Measurements from ENCODE around the gene ZMIZ1.
A peak's percentile ranks its signal among the peaks of the same experiment; 100 is the strongest.

The ZMIZ1 gene

GRCh38 chr10:79118286-79119202 is 49.8 kb downstream of the ZMIZ1 start:
- Histone ChIP-seq H3K9ac (ENCODE audit: low read length) (no peak overlapping the region), H3K27me3 (ENCODE audit: control insufficient read depth in 1 of 2, insufficient read depth in 1 of 2, low read length in 2 of 2) (no peaks in the 10 kb centered on the region), H2BK120ac (ENCODE audit: low read depth, low read length) (no peak overlapping the region), H2BK15ac (ENCODE audit: low read depth, poor library complexity, severe bottlenecking) (no peak overlapping the region), H3K18ac (ENCODE audit: low read depth in 1 of 2, low read length in 2 of 2) (no peak overlapping the region), H3K79me1 (replicated peaks; ENCODE audit: low read length, poor library complexity, severe bottlenecking) (peaks cover 36% of the 10 kb centered on the region), H3K14ac (ENCODE audit: low read length in 2 of 2) (peak overlapping the region in 1 of 2 experiments; percentile 7), H2BK5ac (ENCODE audit: low read depth, low read length, poor library complexity, severe bottlenecking) (no peak overlapping the region), H2AK5ac (ENCODE audit: low read length, severe bottlenecking) (no peak overlapping the region), H3K36me3 (ENCODE audit: control insufficient read depth in 1 of 2, insufficient read depth in 2 of 2, low read depth in 1 of 2, low read length in 2 of 2) (peaks cover 69 to 70% of the 10 kb centered on the region in 2 experiments), H3K4me1 (ENCODE audit: control insufficient read depth, insufficient read depth, low read depth, low read length) (peaks cover 59% of the 10 kb centered on the region), H3K9me3 (ENCODE audit: control insufficient read depth, low read length) (no peaks in the 10 kb centered on the region), H4K8ac (ENCODE audit: low read length) (peak overlapping the region; percentile 32), H3K4me3 (ENCODE audit: insufficient read depth in 1 of 2, low read depth in 1 of 2, low read length in 2 of 2) (no peak overlapping the region), H3K23ac (ENCODE audit: low read length in 2 of 2) (no peak overlapping the region), H3K4me2 (ENCODE audit: low read length, poor library complexity, severe bottlenecking) (no peak overlapping the region), H4K91ac (ENCODE audit: low read length) (no peak overlapping the region), H2BK12ac (ENCODE audit: low read length in 2 of 2) (peak overlapping the region in 1 of 2 experiments; percentile 25), H3K4ac (ENCODE audit: low read depth in 1 of 2, low read length in 2 of 2) (no peak overlapping the region), H2AFZ (ENCODE audit: low read depth, low read length) (no peak overlapping the region), H3K27ac (ENCODE audit: low read length, poor library complexity, severe bottlenecking) (no peak overlapping the region)
- DNase-seq: no peak
- WGBS: 93% methylated on average over 25 of the region's 25 CpGs

DNA sequence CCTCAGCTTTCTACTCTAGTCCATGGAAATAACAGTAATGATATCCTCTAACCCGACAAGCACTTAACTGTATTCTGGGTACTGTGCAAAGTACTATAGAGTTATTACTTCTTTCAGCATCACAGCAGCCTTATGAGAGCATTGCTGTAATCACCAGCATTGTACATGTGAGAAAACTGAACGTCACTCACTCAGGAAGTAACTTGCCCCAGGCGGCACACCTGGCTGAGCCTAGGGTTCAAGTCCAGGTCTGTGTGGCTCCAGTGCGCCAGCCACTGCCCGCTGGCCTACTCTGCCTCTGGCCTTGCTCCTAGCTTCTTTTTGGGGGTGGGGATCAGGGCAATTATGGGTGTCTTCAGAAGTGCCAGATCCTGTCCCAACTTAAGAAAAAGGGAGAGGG is 50.5 kb downstream of the ZMIZ1 start:
- H3K4me3 ChIP-seq (ENCODE audit: insufficient read depth in 1 of 2, low read depth in 1 of 2, low read length in 2 of 2): no peak overlapping the region
- H4K91ac ChIP-seq (ENCODE audit: low read length): no peak overlapping the region
- WGBS: 89% methylated on average over 4 of the region's 5 CpGs

DNA sequence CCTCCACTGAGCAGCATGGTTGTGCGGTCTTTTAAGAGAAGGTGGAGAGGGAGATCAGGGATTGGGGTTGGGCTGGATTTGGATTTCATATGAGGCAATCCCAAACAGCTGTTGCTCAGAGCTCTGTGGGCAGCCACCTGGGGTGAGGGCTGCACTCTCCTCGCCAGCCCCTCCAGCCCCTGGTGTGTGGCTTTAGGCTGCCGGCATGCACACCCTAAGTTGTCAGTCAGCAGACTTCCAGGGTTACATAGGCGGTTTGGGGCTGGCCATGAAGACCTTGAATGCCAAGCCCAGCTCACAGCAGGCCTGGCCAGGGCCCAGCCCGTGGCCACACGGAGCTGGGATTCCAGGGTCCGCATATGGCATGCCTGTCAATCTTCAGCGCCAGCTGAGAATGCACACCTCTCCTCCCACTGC is 54.8 kb downstream of the ZMIZ1 start:
- H3K27ac ChIP-seq (ENCODE audit: low read length, poor library complexity, severe bottlenecking): peak overlapping the region; percentile 31
- H3K9ac ChIP-seq (ENCODE audit: low read length): no peak overlapping the region
- DNase-seq: no peak
- no peak overlapping the region for H2BK5ac ChIP-seq (ENCODE audit: low read depth, low read length, poor library complexity, severe bottlenecking)
- no peak overlapping the region for H4K8ac ChIP-seq (ENCODE audit: low read length)
- no peak overlapping the region for H2BK12ac ChIP-seq (ENCODE audit: low read length in 2 of 2)
- H3K23ac ChIP-seq (ENCODE audit: low read length in 2 of 2): no peak overlapping the region
- H3K4me3 ChIP-seq (ENCODE audit: insufficient read depth in 1 of 2, low read depth in 1 of 2, low read length in 2 of 2): no peak overlapping the region
- H3K4ac ChIP-seq (ENCODE audit: low read depth in 1 of 2, low read length in 2 of 2): no peak overlapping the region
- no peak overlapping the region for H4K91ac ChIP-seq (ENCODE audit: low read length)
- H2BK15ac ChIP-seq (ENCODE audit: low read depth, poor library complexity, severe bottlenecking): no peak overlapping the region
- no peak overlapping the region for H2AK5ac ChIP-seq (ENCODE audit: low read length, severe bottlenecking)
- H3K36me3 ChIP-seq (ENCODE audit: control insufficient read depth in 1 of 2, insufficient read depth in 2 of 2, low read depth in 1 of 2, low read length in 2 of 2): peaks cover 87 to 93% of the 10 kb centered on the region in 2 experiments
- H3K9me3 ChIP-seq (ENCODE audit: control insufficient read depth, low read length): no peaks in the 10 kb centered on the region
- no peak overlapping the region for H3K18ac ChIP-seq (ENCODE audit: low read depth in 1 of 2, low read length in 2 of 2)
- 92% methylated on average over 8 of the region's 8 CpGs for WGBS
- H3K4me1 ChIP-seq (ENCODE audit: control insufficient read depth, insufficient read depth, low read depth, low read length): peaks cover 68% of the 10 kb centered on the region
- no peak overlapping the region for H3K14ac ChIP-seq (ENCODE audit: low read length in 2 of 2)
- H2BK120ac ChIP-seq (ENCODE audit: low read depth, low read length): no peak overlapping the region
- no peak overlapping the region for H2AFZ ChIP-seq (ENCODE audit: low read depth, low read length)
- peaks cover 36% of the 10 kb centered on the region for H3K79me1 ChIP-seq (replicated peaks; ENCODE audit: low read length, poor library complexity, severe bottlenecking)
- H3K4me2 ChIP-seq (ENCODE audit: low read length, poor library complexity, severe bottlenecking): no peak overlapping the region
- H3K27me3 ChIP-seq (ENCODE audit: control insufficient read depth in 1 of 2, insufficient read depth in 1 of 2, low read length in 2 of 2): no peaks in the 10 kb centered on the region

More for the DNA sequence above, 50.5 kb downstream of the ZMIZ1 start:
- H3K4me1 ChIP-seq (ENCODE audit: control insufficient read depth, insufficient read depth, low read depth, low read length): peaks cover 59% of the 10 kb centered on the region
- no peaks in the 10 kb centered on the region for H3K9me3 ChIP-seq (ENCODE audit: control insufficient read depth, low read length)
- H2BK15ac ChIP-seq (ENCODE audit: low read depth, poor library complexity, severe bottlenecking): no peak overlapping the region
- no peak overlapping the region for H3K14ac ChIP-seq (ENCODE audit: low read length in 2 of 2)
- no peak overlapping the region for H2AFZ ChIP-seq (ENCODE audit: low read depth, low read length)
- H3K79me1 ChIP-seq (replicated peaks; ENCODE audit: low read length, poor library complexity, severe bottlenecking): peaks cover 37% of the 10 kb centered on the region
- no peak overlapping the region for H3K9ac ChIP-seq (ENCODE audit: low read length)
- DNase-seq: no peak
- H3K4me2 ChIP-seq (ENCODE audit: low read length, poor library complexity, severe bottlenecking): no peak overlapping the region
- H2BK120ac ChIP-seq (ENCODE audit: low read depth, low read length): no peak overlapping the region
- H2BK5ac ChIP-seq (ENCODE audit: low read depth, low read length, poor library complexity, severe bottlenecking): no peak overlapping the region
- peaks cover 75 to 77% of the 10 kb centered on the region in 2 experiments for H3K36me3 ChIP-seq (ENCODE audit: control insufficient read depth in 1 of 2, insufficient read depth in 2 of 2, low read depth in 1 of 2, low read length in 2 of 2)
- no peak overlapping the region for H3K18ac ChIP-seq (ENCODE audit: low read depth in 1 of 2, low read length in 2 of 2)
- H3K23ac ChIP-seq (ENCODE audit: low read length in 2 of 2): no peak overlapping the region
- no peak overlapping the region for H2BK12ac ChIP-seq (ENCODE audit: low read length in 2 of 2)
- H3K4ac ChIP-seq (ENCODE audit: low read depth in 1 of 2, low read length in 2 of 2): no peak overlapping the region
- no peak overlapping the region for H2AK5ac ChIP-seq (ENCODE audit: low read length, severe bottlenecking)
- no peak overlapping the region for H4K8ac ChIP-seq (ENCODE audit: low read length)
- H3K27me3 ChIP-seq (ENCODE audit: control insufficient read depth in 1 of 2, insufficient read depth in 1 of 2, low read length in 2 of 2): no peaks in the 10 kb centered on the region
- H3K27ac ChIP-seq (ENCODE audit: low read length, poor library complexity, severe bottlenecking): no peak overlapping the region

- Histone ChIP-seq H3K4me2 (ENCODE audit: low read length, poor library complexity, severe bottlenecking) (no peak overlapping the region), H3K36me3 (ENCODE audit: control insufficient read depth in 1 of 2, insufficient read depth in 2 of 2, low read depth in 1 of 2, low read length in 2 of 2) (peaks cover 82 to 93% of the 10 kb centered on the region in 2 experiments), H3K79me1 (replicated peaks; ENCODE audit: low read length, poor library complexity, severe bottlenecking) (peaks cover 33% of the 10 kb centered on the region), H2AK5ac (ENCODE audit: low read length, severe bottlenecking) (no peak overlapping the region), H3K9me3 (ENCODE audit: control insufficient read depth, low read length) (no peaks in the 10 kb centered on the region), H3K14ac (ENCODE audit: low read length in 2 of 2) (no peak overlapping the region), H3K27me3 (ENCODE audit: control insufficient read depth in 1 of 2, insufficient read depth in 1 of 2, low read length in 2 of 2) (no peaks in the 10 kb centered on the region), H3K4ac (ENCODE audit: low read depth in 1 of 2, low read length in 2 of 2) (no peak overlapping the region), H3K27ac (ENCODE audit: low read length, poor library complexity, severe bottlenecking) (peak overlapping the region; percentile 11), H2AFZ (ENCODE audit: low read depth, low read length) (no peak overlapping the region), H4K8ac (ENCODE audit: low read length) (no peak overlapping the region), H2BK15ac (ENCODE audit: low read depth, poor library complexity, severe bottlenecking) (no peak overlapping the region), H2BK12ac (ENCODE audit: low read length in 2 of 2) (no peak overlapping the region), H2BK5ac (ENCODE audit: low read depth, low read length, poor library complexity, severe bottlenecking) (no peak overlapping the region), H2BK120ac (ENCODE audit: low read depth, low read length) (no peak overlapping the region), H3K4me1 (ENCODE audit: control insufficient read depth, insufficient read depth, low read depth, low read length) (peaks cover 66% of the 10 kb centered on the region), H3K23ac (ENCODE audit: low read length in 2 of 2) (no peak overlapping the region), H3K9ac (ENCODE audit: low read length) (no peak overlapping the region), H3K18ac (ENCODE audit: low read depth in 1 of 2, low read length in 2 of 2) (no peak overlapping the region), H3K4me3 (ENCODE audit: insufficient read depth in 1 of 2, low read depth in 1 of 2, low read length in 2 of 2) (no peak overlapping the region), H4K91ac (ENCODE audit: low read length) (no peak overlapping the region)
- no peak for DNase-seq
These were observed 55.3 kb downstream of the ZMIZ1 start for GRCh38 chr10:79124066-79124465.

All from mesenchymal stem cell (in vitro differentiated cells and primary cell).